ENCODE data around the gene LRRC74B.

- TF ChIP-seq TARDBP (IDR thresholded peaks at IDR 0.05) (no peak), FOXM1 (IDR thresholded peaks at IDR 0.05; ENCODE audit: borderline replicate concordance) (no peak)
Measured at GRCh38 chr22:21074102-21074715, 28.5 kb downstream of the LRRC74B start.

Data from HEK293T (cell line).